ENCODE results near the gene GALNT13. TPM values are rescaled to one million over a fixed set of nuclear protein-coding genes. Genes with fewer than 3 reads are reported as not detected.

GALNT13 gene
- total RNA-seq, 2 experiments from 2014 or later = not detected

DNA sequence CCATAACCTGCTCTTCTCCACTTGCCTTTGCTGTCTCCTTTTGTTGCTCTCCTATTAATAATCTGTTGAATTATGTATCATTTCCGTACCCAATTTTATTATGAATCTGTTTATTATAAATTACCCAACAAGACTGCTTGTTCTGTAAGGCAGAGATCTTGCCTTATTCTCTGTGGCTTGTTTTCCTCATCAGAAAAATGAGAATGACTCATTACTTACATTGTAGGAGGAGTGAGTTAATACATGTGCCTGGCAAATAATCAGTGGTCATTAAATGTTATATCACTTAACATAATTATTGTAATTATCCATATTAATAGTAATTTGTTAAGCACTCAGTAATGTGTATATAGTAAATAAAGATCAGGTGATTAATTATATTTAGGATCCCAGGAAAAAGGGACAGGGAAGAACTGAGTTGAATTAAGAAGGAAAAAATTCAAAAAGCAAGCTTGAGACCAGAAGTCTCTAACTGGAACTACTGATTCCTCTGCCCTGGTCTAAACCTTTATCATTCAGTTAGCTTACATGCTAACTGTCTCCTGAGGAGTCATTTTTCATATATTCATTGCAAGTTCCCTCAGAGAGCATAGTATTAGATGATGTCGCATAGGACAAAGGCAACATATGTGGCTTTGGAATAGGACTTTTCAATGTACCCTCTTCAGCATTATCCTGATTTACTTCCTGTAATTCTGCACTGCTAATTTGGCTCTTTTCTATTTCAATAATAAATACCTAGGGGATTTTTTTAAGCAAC lies 335.7 kb downstream of the GALNT13 start:
- no peak overlapping the region for H3K27ac ChIP-seq (ENCODE audit: low read depth, low read length, poor library complexity, severe bottlenecking)
- no peaks in the 10 kb centered on the region for H3K4me1 ChIP-seq (ENCODE audit: insufficient read depth, low read length, poor library complexity, severe bottlenecking)
- H3K4me3 ChIP-seq (ENCODE audit: low read depth, low read length, poor library complexity, severe bottlenecking) = no peak overlapping the region
- H3K79me2 ChIP-seq (ENCODE audit: insufficient read depth, low read depth, low read length) = no peaks in the 10 kb centered on the region
- intact Hi-C loops (cut with micrococcal nuclease; ENCODE audit: unreplicated experiment) = no loop called here
- BruUV-seq (replicated peaks) = no TSS peak
- H3K36me3 ChIP-seq (ENCODE audit: insufficient read depth, low read length) = no peaks in the 10 kb centered on the region
- no peaks in the 10 kb centered on the region for H3K9me2 ChIP-seq (ENCODE audit: insufficient read depth, low read length)
- no peak overlapping the region for H3K4me2 ChIP-seq (ENCODE audit: low read length)
- H3K9me3 ChIP-seq (ENCODE audit: low read length) = no peaks in the 10 kb centered on the region
- ChIA-PET POLR2A (interaction anchor here (0.5 to 1.2 kb wide), 2 partner anchors 11 to 52 kb away, joined by 3 read pairs; no protein-coding TSS in a partner anchor), CTCF (ENCODE audit: unreplicated experiment) (no interaction called here)
- no peak overlapping the region for H2AFZ ChIP-seq (ENCODE audit: low read length)
- no peak for DNase-seq (ENCODE audit: low spot score)
- H4K20me1 ChIP-seq (ENCODE audit: insufficient read depth, low read length) = no peaks in the 10 kb centered on the region
- TF ChIP-seq, protein P1, sequence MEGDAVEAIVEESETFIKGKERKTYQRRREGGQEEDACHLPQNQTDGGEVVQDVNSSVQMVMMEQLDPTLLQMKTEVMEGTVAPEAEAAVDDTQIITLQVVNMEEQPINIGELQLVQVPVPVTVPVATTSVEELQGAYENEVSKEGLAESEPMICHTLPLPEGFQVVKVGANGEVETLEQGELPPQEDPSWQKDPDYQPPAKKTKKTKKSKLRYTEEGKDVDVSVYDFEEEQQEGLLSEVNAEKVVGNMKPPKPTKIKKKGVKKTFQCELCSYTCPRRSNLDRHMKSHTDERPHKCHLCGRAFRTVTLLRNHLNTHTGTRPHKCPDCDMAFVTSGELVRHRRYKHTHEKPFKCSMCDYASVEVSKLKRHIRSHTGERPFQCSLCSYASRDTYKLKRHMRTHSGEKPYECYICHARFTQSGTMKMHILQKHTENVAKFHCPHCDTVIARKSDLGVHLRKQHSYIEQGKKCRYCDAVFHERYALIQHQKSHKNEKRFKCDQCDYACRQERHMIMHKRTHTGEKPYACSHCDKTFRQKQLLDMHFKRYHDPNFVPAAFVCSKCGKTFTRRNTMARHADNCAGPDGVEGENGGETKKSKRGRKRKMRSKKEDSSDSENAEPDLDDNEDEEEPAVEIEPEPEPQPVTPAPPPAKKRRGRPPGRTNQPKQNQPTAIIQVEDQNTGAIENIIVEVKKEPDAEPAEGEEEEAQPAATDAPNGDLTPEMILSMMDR (conservative IDR thresholded peaks at IDR 0.05; ENCODE audit: low read length) = no peak
- TF ChIP-seq EZH2phosphoT487 (IDR thresholded peaks at IDR 0.05; ENCODE audit: borderline replicate concordance, low read depth, low read length) = no peak

DNA sequence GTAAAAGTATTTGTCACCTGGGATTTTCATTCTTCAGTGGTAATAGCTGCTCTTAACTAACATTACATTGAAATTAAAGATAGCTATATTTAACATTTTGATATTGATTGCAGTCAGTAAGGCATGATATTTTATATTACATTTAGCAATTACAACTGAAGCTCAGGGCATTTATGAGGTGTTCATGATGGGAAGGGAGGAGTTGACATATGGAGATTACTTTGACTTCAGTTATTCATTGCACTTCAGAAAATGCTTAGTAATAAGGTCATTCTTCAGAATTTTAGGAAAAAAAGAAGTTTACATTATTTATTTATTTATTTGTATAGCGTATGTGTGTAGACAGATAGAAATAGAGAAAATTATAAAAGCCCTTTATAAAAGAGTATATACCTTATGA lies 352.0 kb downstream of the GALNT13 start:
- no peak for DNase-seq (ENCODE audit: low spot score)
- Histone ChIP-seq H3K4me1 (ENCODE audit: insufficient read depth, low read length, poor library complexity, severe bottlenecking) (no peaks in the 10 kb centered on the region), H3K9me3 (ENCODE audit: low read length) (no peaks in the 10 kb centered on the region), H3K27ac (ENCODE audit: low read depth, low read length, poor library complexity, severe bottlenecking) (no peak overlapping the region), H3K4me2 (ENCODE audit: low read length) (no peak overlapping the region), H3K36me3 (ENCODE audit: insufficient read depth, low read length) (no peaks in the 10 kb centered on the region), H2AFZ (ENCODE audit: low read length) (no peak overlapping the region), H3K4me3 (ENCODE audit: low read depth, low read length, poor library complexity, severe bottlenecking) (no peak overlapping the region), H4K20me1 (ENCODE audit: insufficient read depth, low read length) (no peaks in the 10 kb centered on the region), H3K9me2 (ENCODE audit: insufficient read depth, low read length) (no peaks in the 10 kb centered on the region), H3K79me2 (ENCODE audit: insufficient read depth, low read depth, low read length) (no peaks in the 10 kb centered on the region)
- CTCF ChIA-PET (ENCODE audit: unreplicated experiment) = no interaction called here
- POLR2A ChIA-PET = interaction anchor here (0.5 kb wide), 1 partner anchor 286 kb away, joined by 9 read pairs; no protein-coding TSS in a partner anchor
- TF ChIP-seq, protein P1 (conservative IDR thresholded peaks at IDR 0.05; ENCODE audit: low read length) = no peak
- no peak for TF ChIP-seq EZH2phosphoT487 (IDR thresholded peaks at IDR 0.05; ENCODE audit: borderline replicate concordance, low read depth, low read length)
- intact Hi-C loops (cut with micrococcal nuclease; ENCODE audit: unreplicated experiment) = no loop called here
- no TSS peak for BruUV-seq (replicated peaks)

DNA sequence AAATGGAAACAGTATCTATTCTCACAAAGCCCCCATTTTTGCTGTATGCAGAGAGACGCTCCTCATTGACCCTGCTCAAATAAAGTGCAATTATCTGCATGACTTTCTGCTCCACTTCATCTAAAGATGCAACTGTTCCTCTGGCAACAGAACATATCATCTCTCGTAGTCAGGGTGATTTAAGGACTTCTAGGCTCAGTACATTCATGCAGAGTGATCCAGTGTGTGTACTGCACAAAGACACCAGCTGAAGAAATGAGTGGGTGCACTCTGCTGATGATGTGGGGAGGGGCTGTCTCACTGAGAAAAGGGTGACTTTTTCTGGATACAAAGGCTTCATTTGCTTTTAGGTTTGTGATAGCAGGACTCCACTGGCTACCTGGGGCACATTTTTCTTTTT lies 355.2 kb downstream of the GALNT13 start:
- H3K4me1 ChIP-seq (ENCODE audit: insufficient read depth, low read length, poor library complexity, severe bottlenecking) = no peaks in the 10 kb centered on the region
- H3K27ac ChIP-seq (ENCODE audit: low read depth, low read length, poor library complexity, severe bottlenecking) = no peak overlapping the region
- BruUV-seq (replicated peaks) = no TSS peak
- no peaks in the 10 kb centered on the region for H3K36me3 ChIP-seq (ENCODE audit: insufficient read depth, low read length)
- ChIA-PET CTCF (ENCODE audit: unreplicated experiment) (no interaction called here), POLR2A (no interaction called here)
- intact Hi-C loops (cut with micrococcal nuclease; ENCODE audit: unreplicated experiment) = no loop called here
- no peaks in the 10 kb centered on the region for H3K9me2 ChIP-seq (ENCODE audit: insufficient read depth, low read length)
- H3K9me3 ChIP-seq (ENCODE audit: low read length) = no peaks in the 10 kb centered on the region
- no peaks in the 10 kb centered on the region for H3K79me2 ChIP-seq (ENCODE audit: insufficient read depth, low read depth, low read length)
- no peak for DNase-seq (ENCODE audit: low spot score)
- H3K4me2 ChIP-seq (ENCODE audit: low read length) = no peak overlapping the region
- no peak overlapping the region for H2AFZ ChIP-seq (ENCODE audit: low read length)
- no peaks in the 10 kb centered on the region for H4K20me1 ChIP-seq (ENCODE audit: insufficient read depth, low read length)
- TF ChIP-seq, protein P1 (conservative IDR thresholded peaks at IDR 0.05; ENCODE audit: low read length) = no peak
- TF ChIP-seq EZH2phosphoT487 (IDR thresholded peaks at IDR 0.05; ENCODE audit: borderline replicate concordance, low read depth, low read length) = no peak
- H3K4me3 ChIP-seq (ENCODE audit: low read depth, low read length, poor library complexity, severe bottlenecking) = no peak overlapping the region

Data from OCI-LY7 (cell line).